ENCODE data around the gene LMBR1. TPM values are rescaled to one million over a fixed set of nuclear protein-coding genes. Genes with fewer than 3 reads are reported as not detected.
A peak's percentile ranks its signal among the peaks of the same experiment; 100 is the strongest.

The LMBR1 gene
- total and polyA plus RNA-seq, 2 of the 13 experiments (the other 11 are each of a cell fraction or from before 2014, with no cell fraction given) = 20.9 to 39.6 TPM

DNA sequence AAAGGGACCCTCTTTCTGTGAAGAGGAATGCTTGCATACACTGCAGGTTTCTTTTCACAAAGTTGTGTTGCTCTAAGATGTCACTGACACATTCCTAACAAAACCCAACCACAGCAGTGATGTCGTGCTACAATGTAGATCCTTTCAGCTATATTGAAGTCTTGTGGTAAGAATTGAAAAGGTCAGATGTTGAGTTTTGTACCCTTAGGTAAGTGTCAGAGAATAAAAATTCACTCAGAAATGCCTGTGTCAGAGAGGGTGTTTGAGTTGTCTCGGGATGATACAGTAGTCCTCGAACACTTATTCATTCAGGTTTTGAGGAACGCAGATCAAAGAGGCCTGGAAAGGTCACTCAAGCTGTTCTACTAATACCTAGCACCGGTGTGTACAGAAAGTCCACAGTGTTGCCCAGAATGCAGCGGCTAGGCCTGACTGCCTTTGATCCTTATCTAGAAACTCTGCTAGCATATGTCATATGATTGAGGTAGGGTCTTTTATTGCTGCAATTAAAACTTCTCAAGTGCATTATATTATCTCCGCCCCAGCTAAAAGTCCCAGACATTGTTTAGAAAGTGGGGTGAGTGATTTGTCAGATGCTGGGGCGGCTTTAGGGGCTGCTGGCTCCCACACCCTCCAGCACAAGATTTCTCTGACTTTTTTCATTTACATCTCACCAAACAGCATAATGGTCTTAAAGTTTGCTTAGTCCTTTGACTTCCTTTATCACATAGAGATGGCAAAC lies 226.4 kb downstream of the LMBR1 start (continued):
- TF ChIP-seq EHMT2 (IDR thresholded peaks at IDR 0.05; ENCODE audit: borderline replicate concordance, low read depth, low read length) = no peak
- TF ChIP-seq, protein P1, sequence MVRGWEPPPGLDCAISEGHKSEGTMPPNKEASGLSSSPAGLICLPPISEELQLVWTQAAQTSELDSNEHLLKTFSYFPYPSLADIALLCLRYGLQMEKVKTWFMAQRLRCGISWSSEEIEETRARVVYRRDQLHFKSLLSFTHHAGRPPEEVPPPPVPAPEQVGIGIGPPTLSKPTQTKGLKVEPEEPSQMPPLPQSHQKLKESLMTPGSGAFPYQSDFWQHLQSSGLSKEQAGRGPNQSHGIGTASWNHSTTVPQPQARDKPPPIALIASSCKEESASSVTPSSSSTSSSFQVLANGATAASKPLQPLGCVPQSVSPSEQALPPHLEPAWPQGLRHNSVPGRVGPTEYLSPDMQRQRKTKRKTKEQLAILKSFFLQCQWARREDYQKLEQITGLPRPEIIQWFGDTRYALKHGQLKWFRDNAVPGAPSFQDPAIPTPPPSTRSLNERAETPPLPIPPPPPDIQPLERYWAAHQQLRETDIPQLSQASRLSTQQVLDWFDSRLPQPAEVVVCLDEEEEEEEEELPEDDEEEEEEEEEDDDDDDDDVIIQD (CRISPR knock-in tag; IDR thresholded peaks at IDR 0.05; ENCODE audit: low read depth) = 0 out of 2 replicates have a peak, but pooled peaks have one; percentile 20
- TF ChIP-seq POLR2AphosphoS5 (IDR thresholded peaks at IDR 0.05; ENCODE audit: low read depth, low read length) = no peak
- TF ChIP-seq, protein P2, sequence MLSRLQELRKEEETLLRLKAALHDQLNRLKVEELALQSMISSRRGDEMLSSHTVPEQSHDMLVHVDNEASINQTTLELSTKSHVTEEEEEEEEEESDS (CRISPR knock-in tag; IDR thresholded peaks at IDR 0.05; ENCODE audit: borderline replicate concordance) = no peak
- peak; percentile 86 for TF ChIP-seq NR2F2 (IDR thresholded peaks at IDR 0.05; ENCODE audit: borderline replicate concordance, low read depth)
- TF ChIP-seq ZNF547 (CRISPR knock-in tag; IDR thresholded peaks at IDR 0.05) = no peak
- TF ChIP-seq SYNCRIP (IDR thresholded peaks at IDR 0.05; ENCODE audit: insufficient read depth, low read depth, low read length) = no peak
- TF ChIP-seq ZNF619 (CRISPR knock-in tag; IDR thresholded peaks at IDR 0.05) = no peak
- TF ChIP-seq PPARG (CRISPR knock-in tag; conservative IDR thresholded peaks at IDR 0.05) = peak; percentile 59; the same call in 1 of the 2 replicates
- TF ChIP-seq, protein P3, sequence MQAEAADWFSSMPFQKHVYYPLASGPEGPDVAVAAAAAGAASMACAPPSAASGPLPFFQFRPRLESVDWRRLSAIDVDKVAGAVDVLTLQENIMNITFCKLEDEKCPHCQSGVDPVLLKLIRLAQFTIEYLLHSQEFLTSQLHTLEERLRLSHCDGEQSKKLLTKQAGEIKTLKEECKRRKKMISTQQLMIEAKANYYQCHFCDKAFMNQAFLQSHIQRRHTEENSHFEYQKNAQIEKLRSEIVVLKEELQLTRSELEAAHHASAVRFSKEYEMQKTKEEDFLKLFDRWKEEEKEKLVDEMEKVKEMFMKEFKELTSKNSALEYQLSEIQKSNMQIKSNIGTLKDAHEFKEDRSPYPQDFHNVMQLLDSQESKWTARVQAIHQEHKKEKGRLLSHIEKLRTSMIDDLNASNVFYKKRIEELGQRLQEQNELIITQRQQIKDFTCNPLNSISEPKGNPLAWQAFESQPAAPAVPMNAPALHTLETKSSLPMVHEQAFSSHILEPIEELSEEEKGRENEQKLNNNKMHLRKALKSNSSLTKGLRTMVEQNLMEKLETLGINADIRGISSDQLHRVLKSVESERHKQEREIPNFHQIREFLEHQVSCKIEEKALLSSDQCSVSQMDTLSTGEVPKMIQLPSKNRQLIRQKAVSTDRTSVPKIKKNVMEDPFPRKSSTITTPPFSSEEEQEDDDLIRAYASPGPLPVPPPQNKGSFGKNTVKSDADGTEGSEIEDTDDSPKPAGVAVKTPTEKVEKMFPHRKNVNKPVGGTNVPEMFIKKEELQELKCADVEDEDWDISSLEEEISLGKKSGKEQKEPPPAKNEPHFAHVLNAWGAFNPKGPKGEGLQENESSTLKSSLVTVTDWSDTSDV (CRISPR knock-in tag; IDR thresholded peaks at IDR 0.05) = no peak
- TF ChIP-seq NCOR1 (IDR thresholded peaks at IDR 0.05; ENCODE audit: borderline replicate concordance, low read length) = peak; percentile 84; the same call in 1 of the 2 replicates
- TF ChIP-seq, protein P4, sequence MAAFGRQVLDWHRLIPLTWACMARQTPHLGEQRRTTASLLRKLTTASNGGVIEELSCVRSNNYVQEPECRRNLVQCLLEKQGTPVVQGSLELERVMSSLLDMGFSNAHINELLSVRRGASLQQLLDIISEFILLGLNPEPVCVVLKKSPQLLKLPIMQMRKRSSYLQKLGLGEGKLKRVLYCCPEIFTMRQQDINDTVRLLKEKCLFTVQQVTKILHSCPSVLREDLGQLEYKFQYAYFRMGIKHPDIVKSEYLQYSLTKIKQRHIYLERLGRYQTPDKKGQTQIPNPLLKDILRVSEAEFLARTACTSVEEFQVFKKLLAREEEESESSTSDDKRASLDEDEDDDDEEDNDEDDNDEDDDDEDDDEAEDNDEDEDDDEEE (CRISPR knock-in tag; IDR thresholded peaks at IDR 0.05) = no peak
- no peak for TF ChIP-seq TGIF2 (CRISPR knock-in tag; IDR thresholded peaks at IDR 0.05)
- TF ChIP-seq ZNF530 (CRISPR knock-in tag; IDR thresholded peaks at IDR 0.05; ENCODE audit: low read depth) = no peak
- no peak for TF ChIP-seq NFYB (CRISPR knock-in tag; IDR thresholded peaks at IDR 0.05)
- TF ChIP-seq ZNF543 (CRISPR knock-in tag; IDR thresholded peaks at IDR 0.05) = no peak
- TF ChIP-seq SUZ12 (IDR thresholded peaks at IDR 0.05; ENCODE audit: low read depth, low read length) = no peak
- no peak for TF ChIP-seq ZNF546 (CRISPR knock-in tag; conservative IDR thresholded peaks at IDR 0.05)
- TF ChIP-seq, protein P5, sequence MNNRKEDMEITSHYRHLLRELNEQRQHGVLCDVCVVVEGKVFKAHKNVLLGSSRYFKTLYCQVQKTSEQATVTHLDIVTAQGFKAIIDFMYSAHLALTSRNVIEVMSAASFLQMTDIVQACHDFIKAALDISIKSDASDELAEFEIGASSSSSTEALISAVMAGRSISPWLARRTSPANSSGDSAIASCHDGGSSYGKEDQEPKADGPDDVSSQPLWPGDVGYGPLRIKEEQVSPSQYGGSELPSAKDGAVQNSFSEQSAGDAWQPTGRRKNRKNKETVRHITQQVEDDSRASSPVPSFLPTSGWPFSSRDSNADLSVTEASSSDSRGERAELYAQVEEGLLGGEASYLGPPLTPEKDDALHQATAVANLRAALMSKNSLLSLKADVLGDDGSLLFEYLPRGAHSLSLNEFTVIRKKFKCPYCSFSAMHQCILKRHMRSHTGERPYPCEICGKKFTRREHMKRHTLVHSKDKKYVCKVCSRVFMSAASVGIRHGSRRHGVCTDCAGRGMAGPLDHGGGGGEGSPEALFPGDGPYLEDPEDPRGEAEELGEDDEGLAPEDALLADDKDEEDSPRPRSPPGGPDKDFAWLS (CRISPR knock-in tag; IDR thresholded peaks at IDR 0.05; ENCODE audit: borderline replicate concordance) = no peak
- no peak for TF ChIP-seq ATAD3A (CRISPR knock-in tag; IDR thresholded peaks at IDR 0.05)
- TF ChIP-seq XBP1 (CRISPR knock-in tag; IDR thresholded peaks at IDR 0.05) = no peak

All from HepG2 (cell line).